MCF 10A (cell line): ENCODE results near the gene KIFC3. TPM values are rescaled to one million over a fixed set of nuclear protein-coding genes. Genes with fewer than 3 reads are reported as not detected.
"Not testable (repeated sequence)": the region's sequence is repeated elsewhere in the genome, so short reads cannot be mapped to it uniquely, and the experiment has no call there.

Experiments used
- BruUV-seq: library from RNA; stranded (reverse); fragments of 400-500 nt; replicated peaks from 2 replicates; lab custom pipeline; 2021; lab: Mats Ljungman, UMichigan
- CTCF ChIA-PET: fragments of 300-600 bp; sonication (Branson Sonifier 250); formaldehyde crosslinking; extraction: SDS; loops from one replicate; lab custom pipeline; 2021; ENCODE audit warnings: antibody characterized with exemption, inconsistent platforms; lab: Yijun Ruan, JAX
- POLR2A ChIA-PET: fragments of 300-600, 350-650 bp; sonication (Branson Sonifier 250); formaldehyde crosslinking; extraction: SDS; loops from one replicate; lab custom pipeline; 2020; ENCODE audit warnings: antibody characterized with exemption, inconsistent platforms; lab: Yijun Ruan, JAX
- DNase-seq: peaks from one replicate; pipeline ENCODE4 v3.0.0-alpha.2; 2018; ENCODE audit not compliant: unreplicated experiment
- H3K27ac Mint-ChIP-seq: one replicate; pipeline ENCODE4 v1.8.0; 2022; ENCODE audit warnings: mild to moderate bottlenecking, low read depth, mixed read lengths; ENCODE audit not compliant: unreplicated experiment
- H3K27me3 Mint-ChIP-seq: one replicate; pipeline ENCODE4 v1.8.0; 2022; ENCODE audit warnings: mixed read lengths; ENCODE audit not compliant: insufficient read depth, unreplicated experiment
- H3K36me3 Mint-ChIP-seq: one replicate; pipeline ENCODE4 v1.8.0; 2022; ENCODE audit warnings: mild to moderate bottlenecking, moderate library complexity, mixed read lengths; ENCODE audit not compliant: insufficient read depth, unreplicated experiment
- H3K4me1 Mint-ChIP-seq: one replicate; pipeline ENCODE4 v1.8.0; 2022; ENCODE audit warnings: mixed read lengths; ENCODE audit not compliant: insufficient read depth, unreplicated experiment
- H3K4me3 Mint-ChIP-seq: one replicate; pipeline ENCODE4 v1.8.0; 2022; ENCODE audit warnings: mild to moderate bottlenecking, moderate library complexity, mixed read lengths; ENCODE audit not compliant: unreplicated experiment
- H3K9me3 Mint-ChIP-seq: one replicate; pipeline ENCODE4 v1.8.0; 2022; ENCODE audit warnings: mixed read lengths; ENCODE audit not compliant: unreplicated experiment
- intact Hi-C: fragments of 100-400 bp; cut with micrococcal nuclease; formaldehyde crosslinking; loops from 2 replicates; pipeline ENCODE4 v1.14.1; 2022
- total RNA-seq: library from RNA; stranded (reverse); gene quantifications from 2 replicates; pipeline ENCODE4 v1.2.3, GENCODE V29; 2022
- TF ChIP-seq, protein P1 (sequence below): fragments of 200-600 bp; IDR thresholded peaks from one replicate; pipeline ENCODE4 v1.8.0; 2022; ENCODE audit warnings: antibody characterized with exemption, mild to moderate bottlenecking; ENCODE audit not compliant: unreplicated experiment

KIFC3 gene
- total RNA-seq, 1 experiment from 2014 or later = 120 TPM

DNA sequence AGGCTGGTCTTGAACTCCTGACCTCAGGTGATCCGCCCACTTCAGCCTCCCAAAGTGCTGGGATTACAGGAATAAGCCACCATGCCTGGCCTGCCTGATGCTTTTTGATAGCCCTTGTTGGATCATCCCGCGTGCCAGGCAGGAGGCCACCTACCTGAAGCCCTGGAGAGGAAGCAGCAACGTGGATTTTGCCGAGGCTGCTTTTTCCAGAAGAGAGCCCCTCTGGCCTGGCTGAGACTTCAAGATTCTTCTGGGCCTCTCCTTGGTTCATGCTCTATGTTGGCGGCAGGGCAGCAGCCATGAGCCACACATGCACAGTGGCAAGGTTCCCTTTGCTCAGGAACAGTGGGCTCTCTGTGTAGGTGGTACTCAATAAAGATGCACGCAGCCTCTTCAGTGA, 55.2 kb downstream of the KIFC3 start:
- BruUV-seq = no TSS peak
- Mint-ChIP-seq H3K27ac (no peak overlapping the region), H3K27me3 (no peaks in the 10 kb centered on the region), H3K9me3 (no peaks in the 10 kb centered on the region), H3K4me3 (no peak overlapping the region), H3K4me1 (no peaks in the 10 kb centered on the region), H3K36me3 (peaks cover 15% of the 10 kb centered on the region)
- intact Hi-C loops = no loop called here
- TF ChIP-seq, protein P1, sequence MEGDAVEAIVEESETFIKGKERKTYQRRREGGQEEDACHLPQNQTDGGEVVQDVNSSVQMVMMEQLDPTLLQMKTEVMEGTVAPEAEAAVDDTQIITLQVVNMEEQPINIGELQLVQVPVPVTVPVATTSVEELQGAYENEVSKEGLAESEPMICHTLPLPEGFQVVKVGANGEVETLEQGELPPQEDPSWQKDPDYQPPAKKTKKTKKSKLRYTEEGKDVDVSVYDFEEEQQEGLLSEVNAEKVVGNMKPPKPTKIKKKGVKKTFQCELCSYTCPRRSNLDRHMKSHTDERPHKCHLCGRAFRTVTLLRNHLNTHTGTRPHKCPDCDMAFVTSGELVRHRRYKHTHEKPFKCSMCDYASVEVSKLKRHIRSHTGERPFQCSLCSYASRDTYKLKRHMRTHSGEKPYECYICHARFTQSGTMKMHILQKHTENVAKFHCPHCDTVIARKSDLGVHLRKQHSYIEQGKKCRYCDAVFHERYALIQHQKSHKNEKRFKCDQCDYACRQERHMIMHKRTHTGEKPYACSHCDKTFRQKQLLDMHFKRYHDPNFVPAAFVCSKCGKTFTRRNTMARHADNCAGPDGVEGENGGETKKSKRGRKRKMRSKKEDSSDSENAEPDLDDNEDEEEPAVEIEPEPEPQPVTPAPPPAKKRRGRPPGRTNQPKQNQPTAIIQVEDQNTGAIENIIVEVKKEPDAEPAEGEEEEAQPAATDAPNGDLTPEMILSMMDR = no peak
- ChIA-PET POLR2A (no interaction called here), CTCF (no interaction called here)
- no peak for DNase-seq

DNA sequence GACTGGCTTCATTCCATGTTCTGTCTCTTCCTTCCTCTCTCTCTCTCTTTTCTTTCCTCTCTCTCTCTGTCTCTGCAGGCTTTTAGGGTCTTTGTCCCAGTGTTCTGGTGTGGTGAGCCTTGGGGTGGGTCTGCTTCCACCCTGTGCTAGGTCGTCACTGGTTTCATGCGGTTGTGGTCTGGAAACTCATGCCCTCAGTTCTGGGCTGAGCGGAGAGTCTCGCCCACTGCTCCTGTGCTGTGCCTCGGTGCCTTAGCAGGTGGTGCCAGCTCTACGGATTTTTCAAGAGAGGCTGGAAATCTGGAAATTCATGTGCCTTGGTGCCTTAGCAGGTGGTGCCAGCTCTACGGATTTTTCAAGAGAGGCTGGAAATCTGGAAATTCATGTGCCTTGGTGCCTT, 56.0 kb downstream of the KIFC3 start:
- intact Hi-C loops, H3K27ac Mint-ChIP-seq, BruUV-seq, H3K9me3 Mint-ChIP-seq, DNase-seq, H3K27me3 Mint-ChIP-seq, H3K4me1 Mint-ChIP-seq, H3K4me3 Mint-ChIP-seq: not testable (repeated sequence)
- ChIA-PET CTCF (interaction anchor here (0.6 to 1.2 kb wide), 5 partner anchors 10 to 171 kb away, joined by 3 to 4 read pairs (median 4); no protein-coding TSS in a partner anchor), POLR2A (interaction anchor here (1.6 kb wide), 1 partner anchor 10 kb away, joined by 7 read pairs; the partner anchor contains the start of gene KATNB1)
- peaks cover 15% of the 10 kb centered on the region for H3K36me3 Mint-ChIP-seq

DNA sequence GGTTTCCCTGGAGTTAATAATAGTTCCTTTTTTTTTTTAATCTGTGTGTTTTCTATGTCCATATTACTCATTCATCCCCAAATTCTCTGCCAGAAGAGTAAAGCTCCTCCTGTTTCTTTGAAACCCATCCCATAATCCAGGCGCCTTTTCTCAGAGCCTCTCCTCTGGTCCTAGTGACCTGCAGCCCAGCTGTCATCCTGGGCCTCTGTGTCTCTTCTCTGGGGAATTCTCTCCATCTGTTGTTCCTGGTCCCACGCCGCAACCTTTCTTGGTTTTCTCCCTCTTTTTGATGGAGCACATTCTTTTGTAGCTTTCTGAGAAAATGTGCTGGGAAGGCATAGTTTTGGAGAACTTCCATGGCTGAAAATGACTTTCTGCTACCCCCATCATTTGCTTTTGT, 56.5 kb downstream of the KIFC3 start:
- POLR2A ChIA-PET = interaction anchor here (0.7 to 1.6 kb wide), 2 partner anchors 10 to 84 kb away, joined by 7 read pairs; partner anchors contain the start of gene KATNB1
- Mint-ChIP-seq H3K36me3 (peaks cover 15% of the 10 kb centered on the region), H3K27me3 (no peaks in the 10 kb centered on the region), H3K4me1 (no peaks in the 10 kb centered on the region), H3K9me3 (no peaks in the 10 kb centered on the region), H3K27ac (no peak overlapping the region), H3K4me3 (no peak overlapping the region)
- DNase-seq = no peak
- CTCF ChIA-PET = interaction anchor here (0.6 to 1.2 kb wide), 6 partner anchors 10 to 273 kb away, joined by 3 to 4 read pairs (median 4); no protein-coding TSS in a partner anchor
- intact Hi-C loops = no loop called here
- TF ChIP-seq, protein P1 = no peak
- no TSS peak for BruUV-seq

DNA sequence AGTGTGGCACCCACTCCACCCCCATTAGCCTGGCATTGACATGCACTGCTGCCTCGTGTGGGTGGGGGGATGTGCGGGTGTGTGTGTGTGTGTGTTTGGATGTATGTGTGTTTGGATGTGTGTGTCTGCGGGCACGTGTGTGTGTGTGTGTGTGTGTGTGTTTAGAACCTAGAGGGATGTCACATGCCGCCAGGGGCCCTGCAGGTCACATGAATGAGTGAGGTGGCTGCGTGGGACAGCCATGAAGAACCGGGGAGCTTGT, 57.7 kb downstream of the KIFC3 start:
- no peak overlapping the region for H3K27ac Mint-ChIP-seq
- peaks cover 15% of the 10 kb centered on the region for H3K36me3 Mint-ChIP-seq
- H3K27me3 Mint-ChIP-seq = no peaks in the 10 kb centered on the region
- ChIA-PET POLR2A (no interaction called here), CTCF (interaction anchor here (0.6 to 1.1 kb wide), 3 partner anchors 9 to 145 kb away, joined by 3 to 5 read pairs (median 3); partner anchors contain the start of gene KATNB1)
- H3K9me3 Mint-ChIP-seq = no peaks in the 10 kb centered on the region
- TF ChIP-seq, protein P1 = no peak
- BruUV-seq = no TSS peak
- no peak overlapping the region for H3K4me3 Mint-ChIP-seq
- H3K4me1 Mint-ChIP-seq = no peaks in the 10 kb centered on the region
- intact Hi-C loops = no loop called here
- DNase-seq = no peak
